Measurements from ENCODE around the gene C2CD4A. TPM values are rescaled to one million over a fixed set of nuclear protein-coding genes. Genes with fewer than 3 reads are reported as not detected.

Gene C2CD4A
- total and polyA plus RNA-seq, 4 donors = under 0.01 to 0.02 TPM; not detected in 2

DNA sequence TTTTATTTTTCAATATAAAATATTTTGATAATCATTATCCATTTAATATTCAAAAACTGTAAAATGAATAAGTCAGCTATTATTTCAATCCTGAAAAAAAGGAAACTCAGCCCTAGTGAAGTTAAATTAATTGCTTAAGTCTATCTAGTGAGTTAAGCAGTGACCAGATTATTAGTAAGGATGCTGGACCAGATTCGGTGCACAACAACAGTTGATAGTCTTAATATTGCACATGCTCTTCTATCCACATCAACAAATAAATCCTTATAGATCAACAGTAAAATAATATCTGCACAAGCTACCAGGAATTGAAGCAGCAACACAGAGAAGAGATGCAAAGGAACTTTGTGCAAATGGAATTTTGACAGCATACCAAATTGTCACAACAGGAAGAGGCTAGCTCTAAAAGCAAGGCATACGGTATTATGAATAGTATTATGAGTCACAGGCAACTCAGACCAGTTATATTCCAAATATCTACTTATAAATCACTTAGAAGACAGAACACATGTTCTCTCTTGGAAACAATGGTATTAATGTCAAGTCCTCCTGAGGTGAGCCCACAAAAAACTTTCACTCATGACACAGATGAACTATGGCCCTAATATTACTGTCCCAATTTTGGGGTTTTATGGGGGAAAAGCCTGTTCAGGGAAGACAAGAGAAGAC is 31.4 kb upstream of the C2CD4A start:
- WGBS = 79% methylated on average over 2 of the region's 2 CpGs
- Histone ChIP-seq H3K36me3 (ENCODE audit: control insufficient read depth in 4 of 4, insufficient read depth in 3 of 4, low read depth in 1 of 4, low read length in 3 of 4) (peaks cover 0 to 2% (median 0%) of the 10 kb centered on the region in 4 donors), H3K27ac (ENCODE audit: low read depth in 1 of 2, low read length in 2 of 2) (no peak overlapping the region), H3K4me1 (ENCODE audit: control insufficient read depth in 4 of 4, insufficient read depth in 4 of 4, low read length in 3 of 4) (no peaks in the 10 kb centered on the region), H3K9me3 (ENCODE audit: control insufficient read depth in 4 of 4, low read length in 3 of 4) (no peaks in the 10 kb centered on the region), H3K4me3 (ENCODE audit: low read depth in 1 of 3, low read length in 3 of 3) (no peak overlapping the region), H3K27me3 (ENCODE audit: control insufficient read depth in 4 of 4, insufficient read depth in 4 of 4, low read length in 3 of 4) (no peaks in the 10 kb centered on the region), H3K9ac (ENCODE audit: low read depth in 1 of 2, low read length in 2 of 2) (peak overlapping the region in 1 of 2 donors; percentile 6)
- TF ChIP-seq RAD21 (IDR thresholded peaks at IDR 0.05) (no peak), EGR1 (IDR thresholded peaks at IDR 0.05; ENCODE audit: low read depth in 2 of 2) (no peak), ATF3 (IDR thresholded peaks at IDR 0.05) (no peak), FOXA2 (IDR thresholded peaks at IDR 0.05) (no peak), GABPA (IDR thresholded peaks at IDR 0.05 in 1 of 2, conservative IDR thresholded peaks at IDR 0.05 in 1 of 2) (no peak), NR2F2 (IDR thresholded peaks at IDR 0.05) (no peak), YY1 (IDR thresholded peaks at IDR 0.05) (no peak)
- TF ChIP-seq, protein P1, sequence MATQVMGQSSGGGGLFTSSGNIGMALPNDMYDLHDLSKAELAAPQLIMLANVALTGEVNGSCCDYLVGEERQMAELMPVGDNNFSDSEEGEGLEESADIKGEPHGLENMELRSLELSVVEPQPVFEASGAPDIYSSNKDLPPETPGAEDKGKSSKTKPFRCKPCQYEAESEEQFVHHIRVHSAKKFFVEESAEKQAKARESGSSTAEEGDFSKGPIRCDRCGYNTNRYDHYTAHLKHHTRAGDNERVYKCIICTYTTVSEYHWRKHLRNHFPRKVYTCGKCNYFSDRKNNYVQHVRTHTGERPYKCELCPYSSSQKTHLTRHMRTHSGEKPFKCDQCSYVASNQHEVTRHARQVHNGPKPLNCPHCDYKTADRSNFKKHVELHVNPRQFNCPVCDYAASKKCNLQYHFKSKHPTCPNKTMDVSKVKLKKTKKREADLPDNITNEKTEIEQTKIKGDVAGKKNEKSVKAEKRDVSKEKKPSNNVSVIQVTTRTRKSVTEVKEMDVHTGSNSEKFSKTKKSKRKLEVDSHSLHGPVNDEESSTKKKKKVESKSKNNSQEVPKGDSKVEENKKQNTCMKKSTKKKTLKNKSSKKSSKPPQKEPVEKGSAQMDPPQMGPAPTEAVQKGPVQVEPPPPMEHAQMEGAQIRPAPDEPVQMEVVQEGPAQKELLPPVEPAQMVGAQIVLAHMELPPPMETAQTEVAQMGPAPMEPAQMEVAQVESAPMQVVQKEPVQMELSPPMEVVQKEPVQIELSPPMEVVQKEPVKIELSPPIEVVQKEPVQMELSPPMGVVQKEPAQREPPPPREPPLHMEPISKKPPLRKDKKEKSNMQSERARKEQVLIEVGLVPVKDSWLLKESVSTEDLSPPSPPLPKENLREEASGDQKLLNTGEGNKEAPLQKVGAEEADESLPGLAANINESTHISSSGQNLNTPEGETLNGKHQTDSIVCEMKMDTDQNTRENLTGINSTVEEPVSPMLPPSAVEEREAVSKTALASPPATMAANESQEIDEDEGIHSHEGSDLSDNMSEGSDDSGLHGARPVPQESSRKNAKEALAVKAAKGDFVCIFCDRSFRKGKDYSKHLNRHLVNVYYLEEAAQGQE (IDR thresholded peaks at IDR 0.05) = no peak
- DNase-seq (ENCODE audit: low spot score) = no peak

- H3K27ac ChIP-seq (ENCODE audit: low read depth in 1 of 2, low read length in 2 of 2) = no peak overlapping the region
- no peaks in the 10 kb centered on the region for H3K9me3 ChIP-seq (ENCODE audit: control insufficient read depth in 4 of 4, low read length in 3 of 4)
- 75% methylated on average over 5 of the region's 5 CpGs for WGBS
- H3K4me3 ChIP-seq (ENCODE audit: low read depth in 1 of 3, low read length in 3 of 3) = no peak overlapping the region
- H3K36me3 ChIP-seq (ENCODE audit: control insufficient read depth in 4 of 4, insufficient read depth in 3 of 4, low read depth in 1 of 4, low read length in 3 of 4) = no peaks in the 10 kb centered on the region
- H3K4me1 ChIP-seq (ENCODE audit: control insufficient read depth in 4 of 4, insufficient read depth in 4 of 4, low read length in 3 of 4) = peaks cover 0 to 3% (median 0%) of the 10 kb centered on the region in 4 donors
- TF ChIP-seq, protein P2, sequence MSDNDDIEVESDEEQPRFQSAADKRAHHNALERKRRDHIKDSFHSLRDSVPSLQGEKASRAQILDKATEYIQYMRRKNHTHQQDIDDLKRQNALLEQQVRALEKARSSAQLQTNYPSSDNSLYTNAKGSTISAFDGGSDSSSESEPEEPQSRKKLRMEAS (IDR thresholded peaks at IDR 0.05) = no peak
- no peak for TF ChIP-seq NR2F2 (IDR thresholded peaks at IDR 0.05)
- no peak for TF ChIP-seq TAF1 (conservative IDR thresholded peaks at IDR 0.05)
- DNase-seq (ENCODE audit: low spot score) = no peak
- H3K27me3 ChIP-seq (ENCODE audit: control insufficient read depth in 4 of 4, insufficient read depth in 4 of 4, low read length in 3 of 4) = no peaks in the 10 kb centered on the region
- no peak overlapping the region for H3K9ac ChIP-seq (ENCODE audit: low read depth in 1 of 2, low read length in 2 of 2)
Measured at GRCh38 chr15:62046078-62046743, 20.6 kb upstream of the C2CD4A start.

GRCh38 chr15:62047282-62047827 is 19.4 kb upstream of the C2CD4A start:
- no peaks in the 10 kb centered on the region for H3K36me3 ChIP-seq (ENCODE audit: control insufficient read depth in 4 of 4, insufficient read depth in 3 of 4, low read depth in 1 of 4, low read length in 3 of 4)
- DNase-seq (ENCODE audit: low spot score) = no peak
- no peaks in the 10 kb centered on the region for H3K27me3 ChIP-seq (ENCODE audit: control insufficient read depth in 4 of 4, insufficient read depth in 4 of 4, low read length in 3 of 4)
- no peak overlapping the region for H3K4me3 ChIP-seq (ENCODE audit: low read depth in 1 of 3, low read length in 3 of 3)
- no peak overlapping the region for H3K9ac ChIP-seq (ENCODE audit: low read depth in 1 of 2, low read length in 2 of 2)
- no peaks in the 10 kb centered on the region for H3K9me3 ChIP-seq (ENCODE audit: control insufficient read depth in 4 of 4, low read length in 3 of 4)
- H3K27ac ChIP-seq (ENCODE audit: low read depth in 1 of 2, low read length in 2 of 2) = no peak overlapping the region
- 84% methylated on average over 2 of the region's 2 CpGs for WGBS
- H3K4me1 ChIP-seq (ENCODE audit: control insufficient read depth in 4 of 4, insufficient read depth in 4 of 4, low read length in 3 of 4) = peaks cover 0 to 2% (median 0%) of the 10 kb centered on the region in 4 donors
- no peak for TF ChIP-seq ATF3 (IDR thresholded peaks at IDR 0.05)
- no peak for TF ChIP-seq EGR1 (IDR thresholded peaks at IDR 0.05; ENCODE audit: low read depth in 2 of 2)
- TF ChIP-seq ZBTB33 (IDR thresholded peaks at IDR 0.05) = no peak
- no peak for TF ChIP-seq RXRA (IDR thresholded peaks at IDR 0.05)
- no peak for TF ChIP-seq HNF4A (conservative IDR thresholded peaks at IDR 0.05)
- TF ChIP-seq NR2F2 (IDR thresholded peaks at IDR 0.05) = no peak
- TF ChIP-seq RAD21 (IDR thresholded peaks at IDR 0.05) = no peak
- TF ChIP-seq FOXA2 (IDR thresholded peaks at IDR 0.05) = no peak
- TF ChIP-seq FOXA1 (IDR thresholded peaks at IDR 0.05) = no peak
- no peak for TF ChIP-seq YY1 (IDR thresholded peaks at IDR 0.05)
- TF ChIP-seq SP1 (IDR thresholded peaks at IDR 0.05) = no peak
- TF ChIP-seq TAF1 (conservative IDR thresholded peaks at IDR 0.05) = no peak
- no peak for TF ChIP-seq JUND (IDR thresholded peaks at IDR 0.05)
- no peak for TF ChIP-seq HNF4G (IDR thresholded peaks at IDR 0.05)
- TF ChIP-seq, protein P2 (IDR thresholded peaks at IDR 0.05) = no peak
- no peak for TF ChIP-seq GABPA (IDR thresholded peaks at IDR 0.05 in 1 of 2, conservative IDR thresholded peaks at IDR 0.05 in 1 of 2)
